Trophoblast cell (in vitro differentiated cells and primary cell): ENCODE measurements around the gene HARS1.
A peak's percentile ranks its signal among the peaks of the same experiment; 100 is the strongest.
"Not testable (repeated sequence)": the region's sequence is repeated elsewhere in the genome, so short reads cannot be mapped to it uniquely, and the experiment has no call there.

Source experiments
- DNase-seq, 2 donors: peaks; one replicate each; pipeline ENCODE4 v3.0.0-alpha.2; 2016
- H2AFZ ChIP-seq: 2 replicates; pipeline ENCODE4 v1.6.1; 2013; ENCODE audit warnings: low read length, moderate library complexity, mild to moderate bottlenecking; ENCODE audit not compliant: insufficient read depth, poor library complexity
- H2AK5ac ChIP-seq: 2 replicates; pipeline ENCODE4 v1.6.1; 2013; ENCODE audit warnings: mild to moderate bottlenecking, low read length
- H2BK120ac ChIP-seq: 2 replicates; pipeline ENCODE4 v1.6.1; 2013; ENCODE audit warnings: low read length, mild to moderate bottlenecking, moderate library complexity; ENCODE audit not compliant: insufficient read depth, poor library complexity
- H2BK12ac ChIP-seq: 2 replicates; pipeline ENCODE4 v1.6.1; 2013; ENCODE audit warnings: mild to moderate bottlenecking, low read length, moderate library complexity
- H2BK5ac ChIP-seq: 2 replicates; pipeline ENCODE4 v1.6.1; 2013; ENCODE audit warnings: low read length, low read depth, moderate library complexity, mild to moderate bottlenecking; ENCODE audit not compliant: poor library complexity
- H3K14ac ChIP-seq: 2 replicates; pipeline ENCODE4 v1.6.1; 2013; ENCODE audit warnings: mild to moderate bottlenecking, low read length
- H3K18ac ChIP-seq: 2 replicates; pipeline ENCODE4 v1.6.1; 2013; ENCODE audit warnings: mild to moderate bottlenecking, low read length
- H3K23ac ChIP-seq: 2 replicates; pipeline ENCODE4 v1.6.1; 2013; ENCODE audit warnings: low read length
- H3K27ac ChIP-seq: 2 replicates; pipeline ENCODE4 v1.5.1; 2013; ENCODE audit warnings: low read depth, mild to moderate bottlenecking, inconsistent platforms, low read length, moderate library complexity
- H3K27me3 ChIP-seq: 2 replicates; pipeline ENCODE4 v1.6.1; 2013; ENCODE audit warnings: inconsistent platforms, mild to moderate bottlenecking, low read length, moderate library complexity; ENCODE audit not compliant: insufficient read depth
- H3K36me3 ChIP-seq, 2 experiments: 1 replicate in 1 of 2; 2 replicates in 1 of 2; pipeline ENCODE4 v1.6.1; 2013; ENCODE audit warnings: low read length in 2 of 2, mild to moderate bottlenecking in 2 of 2, moderate library complexity in 1 of 2; ENCODE audit not compliant: insufficient read depth in 2 of 2, control insufficient read depth in 1 of 2
- H3K4ac ChIP-seq: 2 replicates; pipeline ENCODE4 v1.6.1; 2013; ENCODE audit warnings: low read depth, mild to moderate bottlenecking, low read length, moderate library complexity
- H3K4me1 ChIP-seq, 2 experiments: 1 replicate in 1 of 2; 2 replicates in 1 of 2; pipeline ENCODE4 v1.6.1; 2013; ENCODE audit warnings: low read length in 2 of 2, mild to moderate bottlenecking in 2 of 2, moderate library complexity in 1 of 2; ENCODE audit not compliant: insufficient read depth in 2 of 2, control insufficient read depth in 1 of 2
- H3K4me2 ChIP-seq: 2 replicates; pipeline ENCODE4 v1.6.1; 2013; ENCODE audit warnings: inconsistent platforms, mild to moderate bottlenecking, low read length, moderate library complexity
- H3K4me3 ChIP-seq: 2 replicates; pipeline ENCODE4 v1.5.1; 2013; ENCODE audit warnings: mild to moderate bottlenecking, low read depth, low read length, inconsistent platforms
- H3K79me1 ChIP-seq: one replicate; pipeline ENCODE4 v1.6.1; 2013; ENCODE audit warnings: low read length
- H3K79me2 ChIP-seq: 2 replicates; pipeline ENCODE4 v1.6.1; 2013; ENCODE audit warnings: low read length, mild to moderate bottlenecking; ENCODE audit not compliant: control insufficient read depth, insufficient read depth, poor library complexity
- H3K9ac ChIP-seq: 2 replicates; pipeline ENCODE4 v1.6.1; 2013; ENCODE audit warnings: mild to moderate bottlenecking, low read length
- H3K9me3 ChIP-seq: 2 replicates; pipeline ENCODE4 v1.6.1; 2013; ENCODE audit warnings: low read depth, mild to moderate bottlenecking, control low read depth, inconsistent platforms, low read length; ENCODE audit not compliant: insufficient read depth
- H4K12ac ChIP-seq: 2 replicates; pipeline ENCODE4 v1.6.1; 2013; ENCODE audit warnings: low read depth, mild to moderate bottlenecking, low read length, moderate library complexity
- H4K8ac ChIP-seq: 2 replicates; pipeline ENCODE4 v1.6.1; 2013; ENCODE audit warnings: low read depth, mild to moderate bottlenecking, low read length, moderate library complexity
- H4K91ac ChIP-seq: one replicate; pipeline ENCODE4 v1.6.1; 2013; ENCODE audit warnings: low read depth, mild to moderate bottlenecking, low read length, moderate library complexity
- WGBS: extraction: QIAGEN DNeasy Blood & Tissue Kit; methylation state at CpG from one replicate; pipeline ENCODE4 v1.1.7; 2013; ENCODE audit warnings: missing lambda C conversion rate; ENCODE audit not compliant: insufficient read length, insufficient coverage; ENCODE audit errors: extremely low coverage; 5-methylcytosine and 5-hydroxymethylcytosine counted together

The HARS1 gene

GRCh38 chr5:140660371-140660770, 30.8 kb downstream of the HARS1 start:
- not testable (repeated sequence) for H3K4me3 ChIP-seq, H3K9me3 ChIP-seq, H2BK5ac ChIP-seq, H3K18ac ChIP-seq, H2BK12ac ChIP-seq, H3K9ac ChIP-seq, H4K91ac ChIP-seq, DNase-seq, H3K4me1 ChIP-seq, H3K4ac ChIP-seq, H3K79me2 ChIP-seq, H3K27ac ChIP-seq, H4K8ac ChIP-seq, H3K27me3 ChIP-seq, H3K23ac ChIP-seq, H3K14ac ChIP-seq, H2AK5ac ChIP-seq, H2AFZ ChIP-seq, H2BK120ac ChIP-seq, H4K12ac ChIP-seq, H3K4me2 ChIP-seq, H3K79me1 ChIP-seq
- WGBS, result no CpG with 5 or more reads among the region's 6 CpGs
- H3K36me3 ChIP-seq, result peaks cover 38 to 59% of the 10 kb centered on the region in 2 experiments

- no peak overlapping the region for H3K23ac ChIP-seq
Measured at GRCh38 chr5:140658870-140659269, 32.3 kb downstream of the HARS1 start.

GRCh38 chr5:140647042-140647419, 44.1 kb downstream of the HARS1 start:
- Histone ChIP-seq H2AFZ (peak overlapping the region; percentile 89), H4K12ac (peak overlapping the region; percentile 49), H3K27me3 (no peaks in the 10 kb centered on the region), H3K36me3 (peaks cover 32 to 42% of the 10 kb centered on the region in 2 experiments), H3K27ac (no peak overlapping the region), H2BK12ac (no peak overlapping the region), H2BK120ac (peak overlapping the region; percentile 36), H3K4me3 (peak overlapping the region; percentile 94), H4K8ac (peak overlapping the region; percentile 76), H3K9me3 (no peaks in the 10 kb centered on the region), H2BK5ac (peak overlapping the region; percentile 15), H2AK5ac (no peak overlapping the region), H3K4me1 (peaks cover 0 to 5% of the 10 kb centered on the region in 2 experiments), H3K14ac (peak overlapping the region; percentile 62), H3K4ac (peak overlapping the region; percentile 18), H3K23ac (no peak overlapping the region), H3K4me2 (peak overlapping the region; percentile 81), H4K91ac (peak overlapping the region; percentile 31), H3K79me2 (peaks cover 4% of the 10 kb centered on the region), H3K79me1 (peaks cover 3% of the 10 kb centered on the region), H3K18ac (peak overlapping the region; percentile 75), H3K9ac (peak overlapping the region; percentile 85)
- no CpG with 5 or more reads among the region's 27 CpGs for WGBS
- no peak for DNase-seq

More at GRCh38 chr5:140658870-140659269, 32.3 kb downstream of the HARS1 start:
- no peak for DNase-seq
- Histone ChIP-seq H3K27ac (no peak overlapping the region), H4K8ac (no peak overlapping the region), H3K4me2 (no peak overlapping the region), H3K9ac (no peak overlapping the region), H2AK5ac (no peak overlapping the region), H3K27me3 (no peaks in the 10 kb centered on the region), H3K79me1 (no peaks in the 10 kb centered on the region), H3K79me2 (no peaks in the 10 kb centered on the region), H4K91ac (no peak overlapping the region), H3K18ac (no peak overlapping the region), H3K14ac (no peak overlapping the region), H2BK12ac (no peak overlapping the region), H3K4me3 (no peak overlapping the region), H2BK120ac (no peak overlapping the region), H2BK5ac (no peak overlapping the region), H3K4me1 (no peaks in the 10 kb centered on the region), H4K12ac (no peak overlapping the region), H2AFZ (no peak overlapping the region), H3K36me3 (peaks cover 42 to 65% of the 10 kb centered on the region in 2 experiments), H3K4ac (no peak overlapping the region), H3K9me3 (no peaks in the 10 kb centered on the region)
- 100% methylated on average over 12 of the region's 17 CpGs for WGBS

DNA sequence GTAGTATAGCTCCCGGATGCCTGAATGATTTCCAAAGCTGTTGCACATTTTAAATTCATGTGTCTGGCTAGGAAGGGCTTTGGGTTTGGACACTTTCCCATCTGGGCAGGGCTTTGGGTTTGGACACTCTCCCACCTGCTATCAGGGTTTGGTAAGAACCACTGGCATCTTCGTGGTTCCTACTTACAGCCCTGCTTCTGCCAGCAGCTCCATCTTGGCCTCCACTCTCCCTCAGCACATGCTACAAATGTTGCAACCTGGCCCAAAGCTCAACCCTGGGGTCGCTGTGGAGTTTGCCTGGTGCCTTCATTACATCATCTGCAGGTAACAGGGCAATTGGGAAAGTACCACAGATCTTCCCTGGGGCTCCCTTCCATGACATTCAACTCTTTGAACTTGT, 48.5 kb downstream of the HARS1 start:
- Histone ChIP-seq H2BK120ac (no peak overlapping the region), H2BK5ac (no peak overlapping the region), H2AFZ (no peak overlapping the region), H2BK12ac (no peak overlapping the region), H4K91ac (no peak overlapping the region), H3K4me2 (no peak overlapping the region), H4K12ac (no peak overlapping the region), H3K36me3 (peaks cover 18 to 30% of the 10 kb centered on the region in 2 experiments), H3K14ac (no peak overlapping the region), H4K8ac (no peak overlapping the region), H3K23ac (no peak overlapping the region), H3K27me3 (no peaks in the 10 kb centered on the region), H3K18ac (no peak overlapping the region), H3K4me1 (peaks cover 5 to 13% of the 10 kb centered on the region in 2 experiments), H3K27ac (no peak overlapping the region), H3K4me3 (no peak overlapping the region), H3K79me2 (peaks cover 7% of the 10 kb centered on the region), H3K79me1 (peaks cover 7% of the 10 kb centered on the region), H2AK5ac (no peak overlapping the region), H3K4ac (no peak overlapping the region), H3K9me3 (no peaks in the 10 kb centered on the region), H3K9ac (no peak overlapping the region)
- no CpG with 5 or more reads among the region's 3 CpGs for WGBS
- DNase-seq, result no peak
